NB4 (cell line): ENCODE results near the gene HCLS1.

Experiments used
- DNase-seq: peaks from one replicate; pipeline ENCODE4 v3.0.0; 2010; ENCODE audit warnings: low read depth
- H3K4me3 ChIP-seq: one replicate; pipeline ENCODE4 v1.5.1; 2011; ENCODE audit warnings: mild to moderate bottlenecking, low read depth, low read length, moderate library complexity
- CTCF ChIP-seq: IDR thresholded peaks from one replicate; pipeline ENCODE4 v1.5.1; 2012; ENCODE audit warnings: low read depth, low read length
- MAX ChIP-seq: IDR thresholded peaks from 2 replicates; pipeline ENCODE4 v1.6.1; 2011; ENCODE audit warnings: low read depth, low read length
- MYC ChIP-seq: IDR thresholded peaks from 2 replicates; pipeline ENCODE4 v1.6.1; 2011; ENCODE audit warnings: low read depth, low read length
- POLR2A ChIP-seq: IDR thresholded peaks from 2 replicates; pipeline ENCODE4 v1.6.1; 2011; ENCODE audit warnings: mild to moderate bottlenecking; ENCODE audit not compliant: insufficient read length; ENCODE audit errors: extremely low read depth

The HCLS1 gene

GRCh38 chr3:121626495-121626894, 34.2 kb downstream of the HCLS1 start:
- DNase-seq, result no peak
- no peak overlapping the region for H3K4me3 ChIP-seq
- TF ChIP-seq CTCF, result no peak
- TF ChIP-seq MYC, result no peak
- TF ChIP-seq POLR2A, result no peak

GRCh38 chr3:121624147-121624899, 36.4 kb downstream of the HCLS1 start:
- no peak for DNase-seq
- TF ChIP-seq MAX, result no peak
- TF ChIP-seq CTCF, result no peak
- no peak for TF ChIP-seq MYC
- TF ChIP-seq POLR2A, result no peak

GRCh38 chr3:121621491-121621890, 39.2 kb downstream of the HCLS1 start:
- TF ChIP-seq MYC (no peak), CTCF (no peak), POLR2A (no peak), MAX (no peak)
- no peak for DNase-seq

More at GRCh38 chr3:121624147-121624899, 36.4 kb downstream of the HCLS1 start:
- no peak overlapping the region for H3K4me3 ChIP-seq

GRCh38 chr3:121619691-121620090, 41.0 kb downstream of the HCLS1 start:
- DNase-seq, result no peak
- no peak overlapping the region for H3K4me3 ChIP-seq
- TF ChIP-seq POLR2A, result no peak
- TF ChIP-seq MAX, result no peak
- no peak for TF ChIP-seq MYC
- no peak for TF ChIP-seq CTCF

More at GRCh38 chr3:121621491-121621890, 39.2 kb downstream of the HCLS1 start:
- H3K4me3 ChIP-seq, result no peak overlapping the region

- TF ChIP-seq CTCF (no peak), MYC (no peak)
- no peak for DNase-seq
- no peak overlapping the region for H3K4me3 ChIP-seq
Measured at GRCh38 chr3:121606106-121606505, 54.6 kb downstream of the HCLS1 start.

- TF ChIP-seq MYC (no peak), MAX (no peak), CTCF (no peak), POLR2A (no peak)
- no peak for DNase-seq
- no peak overlapping the region for H3K4me3 ChIP-seq
Measured at GRCh38 chr3:121604759-121605158, 55.9 kb downstream of the HCLS1 start.
